ENCODE results near the gene CYP4A11.
"Not testable (repeated sequence)": the region's sequence is repeated elsewhere in the genome, so short reads cannot be mapped to it uniquely, and the experiment has no call there.

Gene CYP4A11

GRCh38 chr1:46941135-46941694 is at the start of gene CYP4A11:
Gene CYP4A11 (minus strand): TSS chr1:46941476. CDS start chr1:46941433, 43 bp downstream.
- no peak for DNase-seq

GRCh38 chr1:46990541-46990940 is 49.3 kb upstream of the CYP4A11 start:
- not testable (repeated sequence) for DNase-seq

GRCh38 chr1:46983830-46984586 is 42.7 kb upstream of the CYP4A11 start:
- no peak for DNase-seq

GRCh38 chr1:46983166-46983829 is 42.0 kb upstream of the CYP4A11 start:
- DNase-seq: no peak

GRCh38 chr1:46969014-46969619 is 27.8 kb upstream of the CYP4A11 start:
- DNase-seq: no peak

- not testable (repeated sequence) for DNase-seq
These were observed 21.0 kb upstream of the CYP4A11 start for GRCh38 chr1:46962272-46962671.

- DNase-seq: no peak
These were observed 19.9 kb upstream of the CYP4A11 start for GRCh38 chr1:46961066-46961758.

GRCh38 chr1:46960250-46960649 is 19.0 kb upstream of the CYP4A11 start:
- no peak for DNase-seq

- not testable (repeated sequence) for DNase-seq
These were observed 13.8 kb upstream of the CYP4A11 start for GRCh38 chr1:46955116-46955515.

- DNase-seq: not testable (repeated sequence)
These were observed 12.6 kb upstream of the CYP4A11 start for GRCh38 chr1:46953847-46954246.

- DNase-seq: not testable (repeated sequence)
These were observed 8.1 kb upstream of the CYP4A11 start for GRCh38 chr1:46949417-46949666.

GRCh38 chr1:46948629-46949416 is 7.5 kb upstream of the CYP4A11 start:
- DNase-seq: no peak

- not testable (repeated sequence) for DNase-seq
These were observed 6.4 kb upstream of the CYP4A11 start for GRCh38 chr1:46947706-46948105.

- no peak for DNase-seq
These were observed 810 bp upstream of the CYP4A11 start for GRCh38 chr1:46942086-46942485.

GRCh38 chr1:46940307-46940706 is 969 bp downstream of the CYP4A11 start:
- no peak for DNase-seq

- DNase-seq: no peak
These were observed 4.0 kb downstream of the CYP4A11 start for GRCh38 chr1:46937270-46937669.

GRCh38 chr1:46936788-46937187 is 4.5 kb downstream of the CYP4A11 start:
- no peak for DNase-seq

GRCh38 chr1:46934852-46935251 is 6.4 kb downstream of the CYP4A11 start:
- not testable (repeated sequence) for DNase-seq

GRCh38 chr1:46932020-46932419 is 9.3 kb downstream of the CYP4A11 start:
- not testable (repeated sequence) for DNase-seq

- no peak for DNase-seq
These were observed 10.1 kb downstream of the CYP4A11 start for GRCh38 chr1:46931151-46931550.

GRCh38 chr1:46927249-46927835 is 13.9 kb downstream of the CYP4A11 start:
- DNase-seq: no peak

GRCh38 chr1:46910790-46911189 is 30.5 kb downstream of the CYP4A11 start:
- no peak for DNase-seq
